H1 (cell line): ENCODE results near the gene ADAMTS15. TPM values are rescaled to one million over a fixed set of nuclear protein-coding genes. Genes with fewer than 3 reads are reported as not detected.

Source experiments
- CTCF ChIA-PET: fragments of 300-600 bp; sonication (Branson Sonifier 250); formaldehyde crosslinking; loops from one replicate; lab custom pipeline; 2021; ENCODE audit not compliant: partially characterized antibody; lab: Charles Lee
- POLR2A ChIA-PET: fragments of 300-600 bp; sonication (Branson Sonifier 250); formaldehyde crosslinking; loops from one replicate; lab custom pipeline; 2021; ENCODE audit warnings: inconsistent platforms; ENCODE audit not compliant: partially characterized antibody; lab: Charles Lee
- DNase-seq, 2 experiments: peaks; one replicate each; pipeline versions ENCODE4 v3.0.0 to v3.0.0-alpha.2; 2010 to 2022; ENCODE audit warnings: low spot score in 2 of 2, low read depth in 1 of 2, mixed read lengths in 1 of 2
- FAIRE-seq: peaks from 2 replicates; lab custom pipeline; 2011; peaks lifted over from hg19 to GRCh38; lab: Jason Lieb, UNC
- H2AFZ ChIP-seq: 2 replicates; pipeline ENCODE4 v1.8.1; 2012; ENCODE audit warnings: low read length, inconsistent platforms
- H2AK5ac ChIP-seq: 2 replicates; pipeline ENCODE4 v1.6.1; 2013; ENCODE audit warnings: low read depth, low read length
- H2BK120ac ChIP-seq: replicated peaks from 2 replicates; pipeline ENCODE3; 2013; ENCODE audit warnings: low read depth, low read length, inconsistent platforms
- H2BK12ac ChIP-seq: 2 replicates; pipeline ENCODE4 v1.6.1; 2013; ENCODE audit warnings: low read depth, low read length
- H2BK15ac ChIP-seq: 2 replicates; pipeline ENCODE4 v1.6.1; 2013; ENCODE audit warnings: low read length
- H2BK20ac ChIP-seq: 2 replicates; pipeline ENCODE4 v1.6.1; 2013; ENCODE audit warnings: low read length
- H2BK5ac ChIP-seq: 2 replicates; pipeline ENCODE4 v1.6.1; 2013; ENCODE audit warnings: low read depth, low read length
- H3K14ac ChIP-seq: 2 replicates; pipeline ENCODE4 v1.6.1; 2013; ENCODE audit warnings: inconsistent platforms; ENCODE audit not compliant: insufficient read length
- H3K18ac ChIP-seq: 2 replicates; pipeline ENCODE4 v1.6.1; 2013; ENCODE audit warnings: low read length; ENCODE audit errors: extremely low read depth
- H3K23ac ChIP-seq: 2 replicates; pipeline ENCODE4 v1.6.1; 2013; ENCODE audit warnings: inconsistent platforms; ENCODE audit not compliant: insufficient read length
- H3K23me2 ChIP-seq: 2 replicates; pipeline ENCODE4 v1.6.1; 2013; ENCODE audit warnings: low read depth, low read length
- H3K27ac ChIP-seq: 2 replicates; pipeline ENCODE4 v1.6.1; 2011; ENCODE audit warnings: low read depth, low read length, inconsistent platforms
- H3K27me3 ChIP-seq, 4 experiments: replicated peaks in 1 of 4; 1 replicate in 1 of 4; 2 replicates in 3 of 4; pipeline versions ENCODE4 v1.6.1 to v1.8.1; 2011 to 2013; ENCODE audit warnings: low read length in 3 of 4, mild to moderate bottlenecking in 3 of 4, inconsistent platforms in 2 of 4, mixed read lengths in 2 of 4, moderate library complexity in 1 of 4; ENCODE audit not compliant: control insufficient read depth in 3 of 4, insufficient read depth in 3 of 4; ENCODE audit errors: extremely low read depth in 1 of 4
- H3K36me3 ChIP-seq, 4 experiments: 2 replicates each; pipeline versions ENCODE4 v1.6.1 to v1.8.1; 2011 to 2013; ENCODE audit warnings: mild to moderate bottlenecking in 4 of 4, low read length in 3 of 4, moderate library complexity in 2 of 4, control low read depth in 1 of 4, inconsistent platforms in 1 of 4; ENCODE audit not compliant: insufficient read depth in 4 of 4, control insufficient read depth in 2 of 4
- H3K4ac ChIP-seq: replicated peaks from 2 replicates; pipeline ENCODE3; 2013; ENCODE audit warnings: low read length, low read depth, mixed read lengths, inconsistent platforms; ENCODE audit not compliant: insufficient read length
- H3K4me1 ChIP-seq, 4 experiments: replicated peaks in 1 of 4; 1 replicate in 1 of 4; 2 replicates in 3 of 4; pipeline versions ENCODE4 v1.6.1 to v1.8.1; 2011 to 2013; ENCODE audit warnings: low read length in 3 of 4, inconsistent platforms in 2 of 4, mixed read lengths in 1 of 4; ENCODE audit not compliant: insufficient read depth in 4 of 4, control insufficient read depth in 3 of 4
- H3K4me2 ChIP-seq, 2 experiments: 2 replicates each; pipeline versions ENCODE4 v1.6.1 to v1.8.1; 2011 to 2013; ENCODE audit warnings: low read depth in 2 of 2, low read length in 2 of 2, control low read depth in 1 of 2, inconsistent platforms in 1 of 2, mild to moderate bottlenecking in 1 of 2; ENCODE audit not compliant: insufficient read depth in 1 of 2
- H3K4me3 ChIP-seq, 4 experiments: fragments of 200-600, 300-600 bp in 1 of 4; sonication (generic), shearing (Covaris generic), sonication (Bioruptor Twin) in 1 of 4; 2 replicates each; pipeline versions ENCODE4 v1.5.1 to v1.8.1; 2011 to 2016; ENCODE audit warnings: low read length in 4 of 4, low read depth in 3 of 4, control low read depth in 2 of 4, inconsistent platforms in 2 of 4, mild to moderate bottlenecking in 2 of 4, mixed read lengths in 1 of 4, moderate library complexity in 1 of 4; ENCODE audit not compliant: insufficient read depth in 2 of 4; ENCODE audit errors: extremely low read depth in 1 of 4
- H3K56ac ChIP-seq: replicated peaks from 2 replicates; pipeline ENCODE3; 2013; ENCODE audit warnings: low read depth, mild to moderate bottlenecking, mixed read lengths, low read length, inconsistent platforms; ENCODE audit not compliant: insufficient read length
- H3K79me1 ChIP-seq: 2 replicates; pipeline ENCODE4 v1.6.1; 2013; ENCODE audit warnings: low read depth, low read length, control low read depth
- H3K79me2 ChIP-seq, 2 experiments: 2 replicates each; pipeline versions ENCODE4 v1.6.1 to v1.8.1; 2012 to 2013; ENCODE audit warnings: low read length in 2 of 2, mild to moderate bottlenecking in 2 of 2, inconsistent platforms in 1 of 2; ENCODE audit not compliant: insufficient read depth in 2 of 2, control insufficient read depth in 1 of 2
- H3K9ac ChIP-seq, 4 experiments: replicated peaks in 1 of 4; 1 replicate in 1 of 4; 2 replicates in 3 of 4; pipeline versions ENCODE4 v1.6.1 to v1.8.1; 2011 to 2013; ENCODE audit warnings: low read depth in 3 of 4, low read length in 3 of 4, control low read depth in 2 of 4, mild to moderate bottlenecking in 2 of 4, moderate library complexity in 2 of 4, inconsistent platforms in 1 of 4; ENCODE audit errors: extremely low read depth in 1 of 4
- H3K9me3 ChIP-seq, 2 experiments: 2 replicates each; pipeline versions ENCODE4 v1.6.1 to v1.8.1; 2012 to 2013; ENCODE audit warnings: mild to moderate bottlenecking in 2 of 2, moderate library complexity in 2 of 2, control low read depth in 1 of 2, inconsistent platforms in 1 of 2, low read depth in 1 of 2, low read length in 1 of 2, mixed read lengths in 1 of 2; ENCODE audit not compliant: insufficient read depth in 2 of 2
- H4K20me1 ChIP-seq, 2 experiments: replicated peaks in 1 of 2; 2 replicates each; pipeline versions ENCODE3 to v1.8.1; 2011 to 2013; ENCODE audit warnings: inconsistent platforms in 2 of 2, low read length in 2 of 2, mild to moderate bottlenecking in 1 of 2; ENCODE audit not compliant: insufficient read depth in 2 of 2, control insufficient read depth in 1 of 2
- H4K5ac ChIP-seq: 2 replicates; pipeline ENCODE4 v1.6.1; 2013; ENCODE audit warnings: low read length, low read depth, mixed read lengths, inconsistent platforms; ENCODE audit not compliant: insufficient read length
- H4K8ac ChIP-seq: 2 replicates; pipeline ENCODE4 v1.8.0; 2013; ENCODE audit warnings: mild to moderate bottlenecking, moderate library complexity, low read length, inconsistent platforms; ENCODE audit not compliant: insufficient read depth; ENCODE audit errors: extremely low read depth
- H4K91ac ChIP-seq: replicated peaks from 2 replicates; pipeline ENCODE3; 2013; ENCODE audit warnings: low read length, mixed read lengths, inconsistent platforms; ENCODE audit not compliant: insufficient read length
- BRCA1 ChIP-seq: IDR thresholded peaks from 2 replicates; pipeline ENCODE4 v1.6.1; 2012; ENCODE audit warnings: low read depth, low read length, improper control_type of control experiment
- CTCF ChIP-seq, 3 experiments: IDR thresholded peaks; 1 replicate in 2 of 3; 2 replicates in 1 of 3; pipeline versions ENCODE4 v1.5.1 to v1.6.1; 2011; ENCODE audit warnings: low read length in 3 of 3, mild to moderate bottlenecking in 3 of 3, inconsistent platforms in 2 of 3, low read depth in 1 of 3, moderate library complexity in 1 of 3; ENCODE audit not compliant: insufficient read depth in 1 of 3; ENCODE audit errors: control extremely low read depth in 1 of 3
- KDM1A ChIP-seq: fragments of 200-600, 300-600 bp; sonication (generic); IDR thresholded peaks from 2 replicates; pipeline ENCODE4 v1.7.1; 2016; ENCODE audit warnings: mild to moderate bottlenecking, low read length, borderline replicate concordance
- KDM4A ChIP-seq: IDR thresholded peaks from one replicate; pipeline ENCODE4 v1.7.1; 2012; ENCODE audit warnings: low read depth, mild to moderate bottlenecking, moderate library complexity, low read length, inconsistent platforms; ENCODE audit not compliant: severe bottlenecking
- NRF1 ChIP-seq: IDR thresholded peaks from 2 replicates; pipeline ENCODE4 v1.6.1; 2011; ENCODE audit warnings: mild to moderate bottlenecking, low read depth, low read length, improper control_type of control experiment
- SIN3A ChIP-seq, 2 experiments: IDR thresholded peaks in 1 of 2; conservative IDR thresholded peaks in 1 of 2; 2 replicates each; pipeline ENCODE4 v1.6.1; 2011 to 2012; ENCODE audit warnings: low read length in 2 of 2, improper control_type of control experiment in 1 of 2, low read depth in 1 of 2, mild to moderate bottlenecking in 1 of 2
- SIX5 ChIP-seq: IDR thresholded peaks from 2 replicates; pipeline ENCODE4 v1.6.1; 2011; ENCODE audit warnings: mild to moderate bottlenecking, low read depth, low read length
- SP1 ChIP-seq: IDR thresholded peaks from 2 replicates; pipeline ENCODE4 v1.6.1; 2011; ENCODE audit warnings: low read depth, low read length
- TAF1 ChIP-seq: IDR thresholded peaks from 2 replicates; pipeline ENCODE4 v1.6.1; 2011; ENCODE audit warnings: mild to moderate bottlenecking, low read depth, low read length
- whole genome bisulfite sequencing, 2 experiments: shearing (Covaris generic) in 1 of 2; methylation state at CpG; one replicate each; pipeline versions ENCODE4 v1.1.6 to v1.1.7; 2013 to 2015; ENCODE audit warnings: low lambda C conversion rate in 2 of 2, mixed read lengths in 2 of 2, inconsistent platforms in 1 of 2, low coverage in 1 of 2, missing lambda C conversion rate in 1 of 2; ENCODE audit not compliant: insufficient replicate concordance in 2 of 2, insufficient coverage in 1 of 2, insufficient read length in 1 of 2; ENCODE audit errors: extremely low coverage in 1 of 2, missing lambda C conversion rate in 1 of 2; 5-methylcytosine and 5-hydroxymethylcytosine counted together
- polyA plus RNA-seq, 7 experiments: library from polyadenylated mRNA; depleted of rRNA in 3 of 7; stranded (reverse) in 5 of 7; unstranded in 2 of 7; fragments of >200 nt in 5 of 7; fragments of 200-250 nt in 2 of 7; gene quantifications; 1 replicate in 5 of 7; 2 replicates in 1 of 7; 4 replicates in 1 of 7; pipeline versions ENCODE4 v1.2.1 to v1.2.3, GENCODE V29; 2011 to 2013; ENCODE audit warnings: missing spikeins in 2 of 7, mixed read lengths in 2 of 7
- total RNA-seq: library from RNA; stranded (reverse); fragmentation: NEBNext Ultra II Directional; extraction: Animal tissue kit (Norgen Biotek cat#: 25700); gene quantifications from 2 replicates; pipeline ENCODE4 v1.2.1, GENCODE V29; 2021
- TF ChIP-seq, protein P1 (sequence below): IDR thresholded peaks from 2 replicates; pipeline ENCODE4 v1.6.1; 2012; ENCODE audit warnings: inconsistent platforms

Gene ADAMTS15
- total and polyA plus RNA-seq, 2 of the 8 experiments (the other 6 are each of a cell fraction or from before 2014, with no cell fraction given), result 1.7 to 4.7 TPM

DNA sequence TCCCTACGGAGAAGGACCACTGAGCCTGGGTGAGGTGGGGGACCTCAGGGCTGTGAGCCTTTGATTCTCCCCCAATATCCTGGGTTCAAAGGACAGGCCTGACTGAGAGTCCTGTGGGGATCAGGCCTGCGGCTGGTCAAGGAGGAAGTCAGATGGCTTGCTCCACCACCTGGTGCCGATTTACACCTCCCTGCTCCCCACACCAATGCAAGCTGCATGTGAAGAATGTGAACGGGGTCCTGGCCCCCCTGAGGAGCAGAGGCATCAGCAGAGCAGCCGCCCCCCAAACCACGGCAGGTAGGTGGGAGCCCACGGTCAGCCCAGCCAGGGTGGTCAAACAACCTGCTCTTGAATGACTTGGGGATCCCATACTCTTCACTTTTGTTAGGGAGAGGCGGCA, 26.7 kb upstream of the ADAMTS15 start:
- ChIA-PET POLR2A (interaction anchor here (1.2 to 2.3 kb wide), 2 partner anchors 13 to 108 kb away, joined by 3 to 4 read pairs; no protein-coding TSS in a partner anchor), CTCF (interaction anchor here (0.9 to 1.9 kb wide), 3 partner anchors 9 to 53 kb away, joined by 3 to 11 read pairs (median 3); no protein-coding TSS in a partner anchor)
- Histone ChIP-seq H2BK120ac (no peak overlapping the region), H3K9me3 (no peaks in the 10 kb centered on the region), H3K23me2 (no peaks in the 10 kb centered on the region), H3K4me1 (peaks cover 0 to 2% (median 0%) of the 10 kb centered on the region in 4 experiments; a peak in 3 of 7 replicates), H2BK12ac (no peak overlapping the region), H3K14ac (no peak overlapping the region), H2BK5ac (no peak overlapping the region), H2BK15ac (no peak overlapping the region), H3K4me3 (no peak overlapping the region), H4K5ac (no peak overlapping the region), H3K23ac (no peak overlapping the region), H3K56ac (no peak overlapping the region), H3K27ac (no peak overlapping the region), H3K27me3 (peaks cover 0 to 6% (median 5%) of the 10 kb centered on the region in 4 experiments; a peak in 6 of 7 replicates), H2AFZ (no peak overlapping the region), H2AK5ac (no peak overlapping the region), H3K79me1 (no peaks in the 10 kb centered on the region; the same call in 1 of the 2 replicates), H3K79me2 (no peaks in the 10 kb centered on the region), H4K20me1 (no peaks in the 10 kb centered on the region), H2BK20ac (no peak overlapping the region), H3K36me3 (no peaks in the 10 kb centered on the region), H3K9ac (no peak overlapping the region), H3K4ac (no peak overlapping the region), H3K4me2 (no peak overlapping the region), H3K18ac (no peak overlapping the region), H4K91ac (no peak overlapping the region), H4K8ac (no peak overlapping the region)
- TF ChIP-seq NRF1 (no peak), KDM1A (no peak), SIN3A (conservative IDR thresholded peaks at IDR 0.05 in 1 of 2, IDR thresholded peaks at IDR 0.05 in 1 of 2; ENCODE audit: low read depth in 1 of 2, low read length in 2 of 2) (no peak), SIX5 (no peak), CTCF (IDR thresholded peaks at IDR 0.05; ENCODE audit: control extremely low read depth in 1 of 3, insufficient read depth in 1 of 3, low read depth in 1 of 3, low read length in 3 of 3) (no peak), BRCA1 (no peak), SP1 (no peak), TAF1 (no peak), KDM4A (no peak)
- TF ChIP-seq, protein P1, sequence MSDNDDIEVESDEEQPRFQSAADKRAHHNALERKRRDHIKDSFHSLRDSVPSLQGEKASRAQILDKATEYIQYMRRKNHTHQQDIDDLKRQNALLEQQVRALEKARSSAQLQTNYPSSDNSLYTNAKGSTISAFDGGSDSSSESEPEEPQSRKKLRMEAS, result no peak
- WGBS, 2 experiments, result 93% methylated on average over 8 of the region's 8 CpGs; no CpG with 5 or more reads in 1 of the 2 experiments
- no peak for FAIRE-seq
- DNase-seq, result no peak
